HEK293 (cell line): ENCODE results near the gene NMS.

ENCODE experiments used
- ZNF184 ChIP-seq: fragments of 450-650 bp; IDR thresholded peaks from 2 replicates; pipeline ENCODE4 v1.5.1; 2018; ENCODE audit warnings: missing biosample characterization, mild to moderate bottlenecking, missing genetic modification characterization
- TF ChIP-seq, protein P1 (sequence below): fragments of 450-650 bp; formaldehyde crosslinking; IDR thresholded peaks from 2 replicates; pipeline ENCODE4 v1.5.1; 2016; ENCODE audit warnings: missing biosample characterization, missing genetic modification characterization
- TF ChIP-seq, protein P2 (sequence below): fragments of 450-650 bp; formaldehyde crosslinking; IDR thresholded peaks from 2 replicates; pipeline ENCODE4 v1.5.1; 2016; ENCODE audit warnings: missing biosample characterization, missing genetic modification characterization

- TF ChIP-seq, protein P1, sequence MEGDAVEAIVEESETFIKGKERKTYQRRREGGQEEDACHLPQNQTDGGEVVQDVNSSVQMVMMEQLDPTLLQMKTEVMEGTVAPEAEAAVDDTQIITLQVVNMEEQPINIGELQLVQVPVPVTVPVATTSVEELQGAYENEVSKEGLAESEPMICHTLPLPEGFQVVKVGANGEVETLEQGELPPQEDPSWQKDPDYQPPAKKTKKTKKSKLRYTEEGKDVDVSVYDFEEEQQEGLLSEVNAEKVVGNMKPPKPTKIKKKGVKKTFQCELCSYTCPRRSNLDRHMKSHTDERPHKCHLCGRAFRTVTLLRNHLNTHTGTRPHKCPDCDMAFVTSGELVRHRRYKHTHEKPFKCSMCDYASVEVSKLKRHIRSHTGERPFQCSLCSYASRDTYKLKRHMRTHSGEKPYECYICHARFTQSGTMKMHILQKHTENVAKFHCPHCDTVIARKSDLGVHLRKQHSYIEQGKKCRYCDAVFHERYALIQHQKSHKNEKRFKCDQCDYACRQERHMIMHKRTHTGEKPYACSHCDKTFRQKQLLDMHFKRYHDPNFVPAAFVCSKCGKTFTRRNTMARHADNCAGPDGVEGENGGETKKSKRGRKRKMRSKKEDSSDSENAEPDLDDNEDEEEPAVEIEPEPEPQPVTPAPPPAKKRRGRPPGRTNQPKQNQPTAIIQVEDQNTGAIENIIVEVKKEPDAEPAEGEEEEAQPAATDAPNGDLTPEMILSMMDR: no peak
- TF ChIP-seq, protein P2, sequence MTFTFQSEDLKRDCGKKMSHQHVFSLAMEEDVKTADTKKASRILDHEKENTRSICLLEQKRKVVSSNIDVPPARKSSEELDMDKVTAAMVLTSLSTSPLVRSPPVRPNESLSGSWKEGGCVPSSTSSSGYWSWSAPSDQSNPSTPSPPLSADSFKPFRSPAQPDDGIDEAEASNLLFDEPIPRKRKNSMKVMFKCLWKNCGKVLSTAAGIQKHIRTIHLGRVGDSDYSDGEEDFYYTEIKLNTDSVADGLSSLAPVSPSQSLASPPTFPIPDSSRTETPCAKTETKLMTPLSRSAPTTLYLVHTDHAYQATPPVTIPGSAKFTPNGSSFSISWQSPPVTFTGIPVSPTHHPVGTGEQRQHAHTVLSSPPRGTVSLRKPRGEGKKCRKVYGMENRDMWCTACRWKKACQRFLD (tag by site-specific recombination): no peak
- TF ChIP-seq ZNF184: no peak
Observed at GRCh38 chr2:100526868-100527267, 56.6 kb downstream of the NMS start.
